ENCODE data around the gene EPN3. TPM values are rescaled to one million over a fixed set of nuclear protein-coding genes. Genes with fewer than 3 reads are reported as not detected.

The EPN3 gene
- total and polyA plus RNA-seq, 2 donors from 2014 or later = 5.0 to 28.7 TPM

DNA sequence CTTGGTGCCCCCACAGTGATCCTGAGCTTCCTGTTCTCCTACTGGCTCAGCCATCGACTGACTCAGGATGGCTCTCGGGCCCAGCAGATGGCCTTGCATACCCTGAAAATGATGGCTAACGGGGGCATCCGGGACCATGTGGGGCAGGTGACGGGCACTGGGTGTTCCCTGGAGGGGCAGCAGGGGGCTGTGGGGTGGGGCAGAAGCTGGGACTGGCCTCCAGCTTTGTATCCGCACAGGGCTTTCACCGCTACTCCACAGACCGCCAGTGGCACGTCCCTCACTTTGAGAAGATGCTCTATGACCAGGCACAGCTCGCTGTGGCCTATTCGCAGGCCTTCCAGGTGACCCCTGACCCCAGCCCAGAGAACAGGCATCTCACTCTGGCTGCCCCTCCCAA lies 17.4 kb downstream of the EPN3 start:
- TF ChIP-seq, protein P1, sequence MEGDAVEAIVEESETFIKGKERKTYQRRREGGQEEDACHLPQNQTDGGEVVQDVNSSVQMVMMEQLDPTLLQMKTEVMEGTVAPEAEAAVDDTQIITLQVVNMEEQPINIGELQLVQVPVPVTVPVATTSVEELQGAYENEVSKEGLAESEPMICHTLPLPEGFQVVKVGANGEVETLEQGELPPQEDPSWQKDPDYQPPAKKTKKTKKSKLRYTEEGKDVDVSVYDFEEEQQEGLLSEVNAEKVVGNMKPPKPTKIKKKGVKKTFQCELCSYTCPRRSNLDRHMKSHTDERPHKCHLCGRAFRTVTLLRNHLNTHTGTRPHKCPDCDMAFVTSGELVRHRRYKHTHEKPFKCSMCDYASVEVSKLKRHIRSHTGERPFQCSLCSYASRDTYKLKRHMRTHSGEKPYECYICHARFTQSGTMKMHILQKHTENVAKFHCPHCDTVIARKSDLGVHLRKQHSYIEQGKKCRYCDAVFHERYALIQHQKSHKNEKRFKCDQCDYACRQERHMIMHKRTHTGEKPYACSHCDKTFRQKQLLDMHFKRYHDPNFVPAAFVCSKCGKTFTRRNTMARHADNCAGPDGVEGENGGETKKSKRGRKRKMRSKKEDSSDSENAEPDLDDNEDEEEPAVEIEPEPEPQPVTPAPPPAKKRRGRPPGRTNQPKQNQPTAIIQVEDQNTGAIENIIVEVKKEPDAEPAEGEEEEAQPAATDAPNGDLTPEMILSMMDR (IDR thresholded peaks at IDR 0.05; ENCODE audit: borderline replicate concordance, extremely low read depth, insufficient read depth) = no peak
- H3K4me3 ChIP-seq (ENCODE audit: low read length in 3 of 3) = no peak overlapping the region
- intact Hi-C loops (cut with DNase I) = loop anchor here (5.0 to 10.0 kb wide), 4 partner anchors 77 to 405 kb away; no protein-coding TSS in a partner anchor
- H3K9ac ChIP-seq (ENCODE audit: low read length in 3 of 3) = no peak overlapping the region
- DNase-seq (peak in 1 of 5 donors; percentile 74), FAIRE-seq (no peak)
- peaks cover 0 to 9% (median 4%) of the 10 kb centered on the region in 3 donors for H3K4me1 ChIP-seq (ENCODE audit: control insufficient read depth in 2 of 3, insufficient read depth in 2 of 3, low read depth in 1 of 3, low read length in 3 of 3)
- H3K36me3 ChIP-seq (ENCODE audit: control insufficient read depth in 2 of 3, insufficient read depth in 3 of 3, low read length in 3 of 3) = peaks cover 0 to 6% (median 2%) of the 10 kb centered on the region in 3 donors
- no peaks in the 10 kb centered on the region for H3K27me3 ChIP-seq (ENCODE audit: control insufficient read depth, insufficient read depth, low read length)
- H3K27ac ChIP-seq (ENCODE audit: low read depth in 2 of 2, low read length in 2 of 2) = no peak overlapping the region
- no peaks in the 10 kb centered on the region for H3K9me3 ChIP-seq (ENCODE audit: control insufficient read depth in 2 of 3, insufficient read depth in 1 of 3, low read length in 3 of 3)

DNA sequence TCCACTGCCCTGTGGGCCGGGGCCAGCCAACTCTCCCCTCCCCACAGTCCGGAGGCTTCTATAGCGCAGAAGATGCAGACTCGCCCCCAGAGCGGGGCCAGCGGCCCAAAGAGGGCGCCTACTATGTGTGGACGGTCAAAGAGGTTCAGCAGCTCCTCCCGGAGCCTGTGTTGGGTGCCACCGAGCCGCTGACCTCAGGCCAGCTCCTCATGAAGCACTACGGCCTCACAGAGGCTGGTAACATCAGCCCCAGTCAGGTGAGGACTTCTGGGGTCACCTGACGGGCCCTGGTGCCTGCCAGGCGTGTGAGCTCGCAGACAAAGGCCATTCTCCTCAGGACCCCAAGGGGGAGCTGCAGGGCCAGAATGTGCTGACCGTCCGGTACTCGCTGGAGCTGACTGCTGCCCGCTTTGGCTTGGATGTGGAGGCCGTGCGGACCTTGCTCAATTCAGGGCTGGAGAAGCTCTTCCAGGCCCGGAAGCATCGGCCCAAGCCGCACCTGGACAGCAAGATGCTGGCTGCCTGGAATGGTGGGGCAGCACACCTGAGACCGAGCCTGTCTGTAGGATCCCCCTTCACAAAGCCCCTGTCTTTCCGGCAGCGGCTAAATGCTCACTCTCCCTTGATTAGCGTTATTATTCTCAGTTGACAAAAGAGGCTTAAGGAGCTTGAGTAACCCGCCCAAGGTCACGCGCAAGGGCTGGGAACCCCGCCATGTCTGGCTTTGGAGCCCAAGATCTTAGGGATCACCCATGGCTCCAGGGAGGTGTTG lies 18.3 kb downstream of the EPN3 start:
- Histone ChIP-seq H3K27ac (ENCODE audit: low read depth in 2 of 2, low read length in 2 of 2) (no peak overlapping the region), H3K4me1 (ENCODE audit: control insufficient read depth in 2 of 3, insufficient read depth in 2 of 3, low read depth in 1 of 3, low read length in 3 of 3) (peaks cover 0 to 9% (median 4%) of the 10 kb centered on the region in 3 donors), H3K9me3 (ENCODE audit: control insufficient read depth in 2 of 3, insufficient read depth in 1 of 3, low read length in 3 of 3) (no peaks in the 10 kb centered on the region), H3K4me3 (ENCODE audit: low read length in 3 of 3) (no peak overlapping the region), H3K9ac (ENCODE audit: low read length in 3 of 3) (no peak overlapping the region), H3K36me3 (ENCODE audit: control insufficient read depth in 2 of 3, insufficient read depth in 3 of 3, low read length in 3 of 3) (peaks cover 0 to 15% (median 4%) of the 10 kb centered on the region in 3 donors), H3K27me3 (ENCODE audit: control insufficient read depth, insufficient read depth, low read length) (no peaks in the 10 kb centered on the region)
- TF ChIP-seq, protein P1 (IDR thresholded peaks at IDR 0.05; ENCODE audit: borderline replicate concordance, extremely low read depth, insufficient read depth) = peak; percentile 90
- intact Hi-C loops (cut with DNase I) = loop anchor here (10.0 kb wide), 1 partner anchor 124 kb away; no protein-coding TSS in a partner anchor
- FAIRE-seq = no peak
- peak; percentile 91 to 95 (median 94) for DNase-seq

DNA sequence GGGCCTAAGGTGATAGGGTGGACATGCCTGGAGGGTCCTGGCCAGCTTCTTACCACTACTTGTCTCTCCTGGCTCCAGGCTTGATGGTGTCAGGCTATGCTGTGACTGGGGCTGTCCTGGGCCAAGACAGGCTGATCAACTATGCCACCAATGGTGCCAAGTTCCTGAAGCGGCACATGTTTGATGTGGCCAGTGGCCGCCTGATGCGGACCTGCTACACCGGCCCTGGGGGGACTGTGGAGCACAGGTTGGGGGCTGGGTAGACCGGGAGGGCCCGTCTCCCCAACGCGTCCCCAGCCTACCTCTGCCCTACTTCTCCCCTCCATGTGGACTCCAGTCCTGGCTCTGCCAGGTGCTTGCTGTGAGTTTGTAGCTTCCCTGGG lies 18.9 kb downstream of the EPN3 start:
- Histone ChIP-seq H3K9ac (ENCODE audit: low read length in 3 of 3) (no peak overlapping the region), H3K9me3 (ENCODE audit: control insufficient read depth in 2 of 3, insufficient read depth in 1 of 3, low read length in 3 of 3) (no peaks in the 10 kb centered on the region), H3K4me1 (ENCODE audit: control insufficient read depth in 2 of 3, insufficient read depth in 2 of 3, low read depth in 1 of 3, low read length in 3 of 3) (peaks cover 0 to 9% (median 4%) of the 10 kb centered on the region in 3 donors), H3K4me3 (ENCODE audit: low read length in 3 of 3) (no peak overlapping the region), H3K27me3 (ENCODE audit: control insufficient read depth, insufficient read depth, low read length) (no peaks in the 10 kb centered on the region), H3K27ac (ENCODE audit: low read depth in 2 of 2, low read length in 2 of 2) (no peak overlapping the region), H3K36me3 (ENCODE audit: control insufficient read depth in 2 of 3, insufficient read depth in 3 of 3, low read length in 3 of 3) (peaks cover 0 to 15% (median 4%) of the 10 kb centered on the region in 3 donors)
- intact Hi-C loops (cut with DNase I) = loop anchor here (10.0 kb wide), 1 partner anchor 123 kb away; no protein-coding TSS in a partner anchor
- TF ChIP-seq, protein P1 (IDR thresholded peaks at IDR 0.05; ENCODE audit: borderline replicate concordance, extremely low read depth, insufficient read depth) = no peak
- peak in 1 of 5 donors; percentile 74 for DNase-seq
- no peak for FAIRE-seq
